Colonic mucosa (tissue), 4 donors: ENCODE data around the gene GRIA4. TPM values are rescaled to one million over a fixed set of nuclear protein-coding genes. Genes with fewer than 3 reads are reported as not detected.
"Not testable (repeated sequence)": the region's sequence is repeated elsewhere in the genome, so short reads cannot be mapped to it uniquely, and the experiment has no call there.

Source experiments
- DNase-seq: peaks from one replicate; pipeline ENCODE4 v3.0.0-alpha.2; 2020
- H3K27ac ChIP-seq: fragments of 200-600 bp; one replicate; pipeline ENCODE4 v1.8.0; 2021
- H3K27me3 ChIP-seq: fragments of 200-600 bp; one replicate; pipeline ENCODE4 v1.8.0; 2021
- H3K36me3 ChIP-seq: fragments of 200-600 bp; one replicate; pipeline ENCODE4 v1.8.0; 2021
- H3K4me1 ChIP-seq: fragments of 200-600 bp; one replicate; pipeline ENCODE4 v1.8.0; 2021; ENCODE audit warnings: mild to moderate bottlenecking
- H3K4me3 ChIP-seq: fragments of 200-600 bp; one replicate; pipeline ENCODE4 v1.8.0; 2021
- H3K9ac ChIP-seq, 2 donors: one replicate each; pipeline ENCODE4 v1.7.0; 2013; ENCODE audit warnings: control low read depth in 2 of 2, low read depth in 2 of 2, low read length in 2 of 2
- H3K9me3 ChIP-seq: fragments of 200-600 bp; one replicate; pipeline ENCODE4 v1.8.0; 2021
- CTCF ChIP-seq: fragments of 200-600 bp; IDR thresholded peaks from one replicate; pipeline ENCODE4 v1.8.0; 2022; ENCODE audit warnings: antibody characterized with exemption, mild to moderate bottlenecking
- intact Hi-C: fragments of 100-400 bp; cut with DNase I; formaldehyde crosslinking; loops from one replicate; pipeline ENCODE4 v1.14.1; 2022
- total RNA-seq, 2 donors: library from RNA; stranded (reverse); fragmentation: NEBNext Ultra II Directional in 1 of 2; extraction: Animal tissue kit (Norgen Biotek cat#: 25700) in 1 of 2; gene quantifications; one replicate each; pipeline ENCODE4 v1.2.1, GENCODE V29; 2021
- donor health status: healthy.
- donor health status: DM: no; HTN: no; CAD: no.
- donor health status: DM: no; HTN: no; CAD: no.

The GRIA4 gene
- total RNA-seq, 2 donors from 2014 or later = 0.67 to 0.69 TPM

GRCh38 chr11:105767931-105768330 is 158.1 kb downstream of the GRIA4 start:
- Histone ChIP-seq H3K4me1 (no peaks in the 10 kb centered on the region), H3K9ac (no peak overlapping the region), H3K27ac (no peak overlapping the region), H3K27me3 (no peaks in the 10 kb centered on the region), H3K9me3 (no peaks in the 10 kb centered on the region), H3K36me3 (no peaks in the 10 kb centered on the region), H3K4me3 (no peak overlapping the region)
- intact Hi-C loops = no loop called here
- no peak for TF ChIP-seq CTCF
- no peak for DNase-seq

- Histone ChIP-seq H3K36me3 (no peaks in the 10 kb centered on the region), H3K27ac (no peak overlapping the region), H3K4me1 (no peaks in the 10 kb centered on the region), H3K9ac (no peak overlapping the region), H3K27me3 (no peaks in the 10 kb centered on the region), H3K9me3 (no peaks in the 10 kb centered on the region), H3K4me3 (no peak overlapping the region)
- intact Hi-C loops = no loop called here
- no peak for DNase-seq
- no peak for TF ChIP-seq CTCF
Observed at GRCh38 chr11:105769627-105770026, 159.8 kb downstream of the GRIA4 start.

GRCh38 chr11:105773452-105773851 is 163.6 kb downstream of the GRIA4 start:
- H3K27ac ChIP-seq, H3K9me3 ChIP-seq, intact Hi-C loops: not testable (repeated sequence)

GRCh38 chr11:105774899-105775298 is 165.0 kb downstream of the GRIA4 start:
- Histone ChIP-seq H3K27me3 (no peaks in the 10 kb centered on the region), H3K4me3 (no peak overlapping the region), H3K9ac (no peak overlapping the region), H3K9me3 (no peaks in the 10 kb centered on the region), H3K4me1 (no peaks in the 10 kb centered on the region), H3K36me3 (no peaks in the 10 kb centered on the region), H3K27ac (no peak overlapping the region)
- intact Hi-C loops = no loop called here
- TF ChIP-seq CTCF = no peak
- DNase-seq = no peak

More at GRCh38 chr11:105773452-105773851, 163.6 kb downstream of the GRIA4 start:
- H3K4me3 ChIP-seq, H3K36me3 ChIP-seq, H3K27me3 ChIP-seq, DNase-seq, H3K4me1 ChIP-seq, H3K9ac ChIP-seq: not testable (repeated sequence)

GRCh38 chr11:105780781-105781525 is 171.1 kb downstream of the GRIA4 start:
- intact Hi-C loops = no loop called here
- H3K4me3 ChIP-seq = no peak overlapping the region
- DNase-seq = no peak
- no peak for TF ChIP-seq CTCF
- H3K36me3 ChIP-seq = no peaks in the 10 kb centered on the region
- H3K4me1 ChIP-seq = no peaks in the 10 kb centered on the region
- H3K9ac ChIP-seq = no peak overlapping the region
- no peak overlapping the region for H3K27ac ChIP-seq
- H3K9me3 ChIP-seq = no peaks in the 10 kb centered on the region
- no peaks in the 10 kb centered on the region for H3K27me3 ChIP-seq

- no peak for DNase-seq
- no peak overlapping the region for H3K9ac ChIP-seq
- H3K4me1 ChIP-seq = no peaks in the 10 kb centered on the region
- H3K27ac ChIP-seq = no peak overlapping the region
- intact Hi-C loops = no loop called here
- H3K9me3 ChIP-seq = no peaks in the 10 kb centered on the region
- no peaks in the 10 kb centered on the region for H3K36me3 ChIP-seq
- H3K27me3 ChIP-seq = no peaks in the 10 kb centered on the region
- H3K4me3 ChIP-seq = no peak overlapping the region
- no peak for TF ChIP-seq CTCF
Observed at GRCh38 chr11:105781807-105782206, 171.9 kb downstream of the GRIA4 start.
